Esophagus muscularis mucosa (tissue), 3 donors: ENCODE measurements around the gene FBXL4.

ENCODE experiments used
- CTCF ChIP-seq, 3 experiments: fragments of 200-600 bp in 2 of 3; fragments of 450-650 bp in 1 of 3; sonication (generic) in 2 of 3; IDR thresholded peaks; one replicate each; pipeline ENCODE4 v1.5.1; 2017 to 2019; ENCODE audit warnings: antibody characterized with exemption in 3 of 3, mild to moderate bottlenecking in 2 of 3, moderate library complexity in 1 of 3
- EP300 ChIP-seq: sonication (generic); formaldehyde crosslinking; IDR thresholded peaks from one replicate; pipeline ENCODE4 v1.6.1; 2017; ENCODE audit warnings: antibody characterized with exemption

GRCh38 chr6:98974309-98974708 is 26.6 kb upstream of the FBXL4 start:
- TF ChIP-seq CTCF (IDR thresholded peaks at IDR 0.05) (no peak), EP300 (no peak)
